ENCODE results near the gene HMCN2. TPM values are rescaled to one million over a fixed set of nuclear protein-coding genes. Genes with fewer than 3 reads are reported as not detected.
A peak's percentile ranks its signal among the peaks of the same experiment; 100 is the strongest.

HMCN2 gene
- total RNA-seq, 4 donors from 2014 or later, result 1.8 to 46.7 (median 24.4) TPM

- Histone ChIP-seq H3K4me1 (peaks cover 25 to 39% of the 10 kb centered on the region in 2 donors), H3K27me3 (no peaks in the 10 kb centered on the region), H3K9me3 (no peaks in the 10 kb centered on the region), H3K4me3 (no peak overlapping the region), H3K27ac (peak overlapping the region; percentile 87 to 97), H3K36me3 (no peaks in the 10 kb centered on the region)
- TF ChIP-seq POLR2A (IDR thresholded peaks at IDR 0.05), result no peak
- DNase-seq, result no peak
- intact Hi-C loops (cut with DNase I; ENCODE audit: low total_unique reads), result no loop called here
Measured at GRCh38 chr9:130447193-130447816, 181.7 kb downstream of the HMCN2 start.

- Histone ChIP-seq H3K27ac (peak overlapping the region in 1 of 2 donors; percentile 97), H3K4me1 (peaks cover 25 to 39% of the 10 kb centered on the region in 2 donors), H3K36me3 (no peaks in the 10 kb centered on the region), H3K27me3 (no peaks in the 10 kb centered on the region), H3K4me3 (no peak overlapping the region), H3K9me3 (no peaks in the 10 kb centered on the region)
- TF ChIP-seq CTCF (IDR thresholded peaks at IDR 0.05) (no peak), POLR2A (IDR thresholded peaks at IDR 0.05) (no peak)
- intact Hi-C loops (cut with DNase I; ENCODE audit: low total_unique reads), result no loop called here
- no peak for DNase-seq
Measured at GRCh38 chr9:130448035-130448624, 182.6 kb downstream of the HMCN2 start.

GRCh38 chr9:130448771-130449603, 183.4 kb downstream of the HMCN2 start:
- H3K27ac ChIP-seq, result peak overlapping the region in 1 of 2 donors; percentile 97
- intact Hi-C loops (cut with DNase I; ENCODE audit: low total_unique reads), result no loop called here
- H3K27me3 ChIP-seq, result no peaks in the 10 kb centered on the region
- H3K36me3 ChIP-seq, result no peaks in the 10 kb centered on the region
- H3K4me1 ChIP-seq, result peaks cover 25 to 46% of the 10 kb centered on the region in 2 donors
- TF ChIP-seq CTCF (IDR thresholded peaks at IDR 0.05) (no peak), POLR2A (IDR thresholded peaks at IDR 0.05) (no peak)
- DNase-seq, result no peak
- no peak overlapping the region for H3K4me3 ChIP-seq
- no peaks in the 10 kb centered on the region for H3K9me3 ChIP-seq

DNA sequence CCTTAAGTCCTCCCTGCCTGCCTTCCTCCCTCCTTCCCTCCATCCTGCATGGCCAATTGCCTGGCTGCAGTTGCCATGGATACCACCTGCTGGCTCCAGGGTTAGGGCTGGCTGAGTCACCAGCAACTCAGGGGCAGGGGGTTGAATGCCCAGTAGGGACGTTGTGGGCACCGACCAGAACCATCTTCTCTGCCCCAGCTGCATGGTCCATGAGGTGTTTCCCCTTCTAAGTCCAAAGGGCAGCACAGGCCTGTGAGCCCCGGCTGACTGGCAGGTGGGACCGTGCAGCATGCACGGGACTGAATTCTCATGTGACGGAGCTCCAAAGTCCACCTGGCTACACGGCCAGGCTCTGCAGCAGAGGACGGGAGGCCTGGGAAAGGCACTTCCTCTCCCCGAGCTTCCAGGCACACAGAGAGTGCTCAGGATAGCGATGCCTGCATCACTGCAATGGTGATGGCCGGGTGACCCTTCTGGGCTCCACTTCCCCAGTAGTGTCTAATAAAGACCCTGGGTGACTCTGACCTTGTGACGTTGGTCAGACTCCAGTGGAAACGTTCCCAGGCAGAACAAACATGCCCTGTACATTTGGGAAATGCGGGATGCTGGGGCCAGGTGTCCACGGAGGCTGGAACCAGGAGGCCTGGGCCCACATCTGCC, 184.9 kb downstream of the HMCN2 start:
- Histone ChIP-seq H3K27me3 (no peaks in the 10 kb centered on the region), H3K27ac (peak overlapping the region; percentile 62 to 72), H3K9me3 (no peaks in the 10 kb centered on the region), H3K4me1 (peaks cover 25 to 46% of the 10 kb centered on the region in 2 donors), H3K4me3 (no peak overlapping the region), H3K36me3 (no peaks in the 10 kb centered on the region)
- intact Hi-C loops (cut with DNase I; ENCODE audit: low total_unique reads), result no loop called here
- no peak for DNase-seq
- TF ChIP-seq CTCF (IDR thresholded peaks at IDR 0.05), result no peak
- no peak for TF ChIP-seq POLR2A (IDR thresholded peaks at IDR 0.05)

DNA sequence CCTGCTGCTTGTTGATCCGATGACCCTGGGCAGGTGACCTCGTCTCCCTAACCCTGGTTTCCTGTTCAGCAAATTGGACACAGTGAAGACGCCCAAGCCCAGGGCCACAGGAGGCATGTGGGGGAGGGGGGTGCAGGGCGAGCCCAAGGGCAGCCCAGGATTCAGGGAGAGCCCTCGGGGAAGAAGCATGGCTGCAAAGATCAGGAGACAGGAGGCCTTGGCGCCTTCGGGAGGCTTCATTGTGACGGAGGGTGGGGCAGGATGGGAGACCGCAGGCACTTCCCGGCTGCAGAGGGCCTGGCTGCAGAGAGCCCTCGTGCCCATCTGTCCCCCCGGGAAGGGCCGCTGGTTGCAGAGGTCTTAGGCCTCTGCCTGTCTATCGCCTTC, 185.4 kb downstream of the HMCN2 start:
- Histone ChIP-seq H3K36me3 (no peaks in the 10 kb centered on the region), H3K27me3 (no peaks in the 10 kb centered on the region), H3K27ac (peak overlapping the region; percentile 62 to 72), H3K4me3 (no peak overlapping the region), H3K4me1 (peaks cover 25 to 46% of the 10 kb centered on the region in 2 donors), H3K9me3 (no peaks in the 10 kb centered on the region)
- intact Hi-C loops (cut with DNase I; ENCODE audit: low total_unique reads), result no loop called here
- no peak for DNase-seq
- no peak for TF ChIP-seq CTCF (IDR thresholded peaks at IDR 0.05)
- TF ChIP-seq POLR2A (IDR thresholded peaks at IDR 0.05), result no peak

Data from uterus (tissue), 4 donors.